ENCODE data around the gene ARMC7.

The ARMC7 gene

GRCh38 chr17:75078284-75079022 lies 31.3 kb upstream of the ARMC7 start:
- DNase-seq, result no peak

- DNase-seq, result no peak
Observed at GRCh38 chr17:75079023-75079373, 30.8 kb upstream of the ARMC7 start.

- no peak for DNase-seq
Observed at GRCh38 chr17:75081611-75082540, 27.9 kb upstream of the ARMC7 start.

GRCh38 chr17:75082683-75083082 lies 27.1 kb upstream of the ARMC7 start:
- DNase-seq, result no peak

- no peak for DNase-seq
Observed at GRCh38 chr17:75084039-75084660, 25.6 kb upstream of the ARMC7 start.

- no peak for DNase-seq
Observed at GRCh38 chr17:75086496-75087181, 23.1 kb upstream of the ARMC7 start.

- DNase-seq, result no peak
Observed at GRCh38 chr17:75087182-75087557, 22.6 kb upstream of the ARMC7 start.

- DNase-seq, result no peak
Observed at GRCh38 chr17:75087558-75088453, 22.0 kb upstream of the ARMC7 start, which contains the start of gene SLC16A5. TSS of gene SLC16A5 (plus strand) at chr17:75087954. CDS start at chr17:75093637, 5,683 bp downstream.

GRCh38 chr17:75088465-75089417 lies 21.0 kb upstream of the ARMC7 start:
- no peak for DNase-seq

GRCh38 chr17:75090871-75091854 lies 18.6 kb upstream of the ARMC7 start:
- DNase-seq, result no peak

GRCh38 chr17:75091855-75092327 lies 17.9 kb upstream of the ARMC7 start:
- DNase-seq, result no peak

GRCh38 chr17:75093548-75094158 lies 16.1 kb upstream of the ARMC7 start:
- no peak for DNase-seq

- DNase-seq, result no peak
Observed at GRCh38 chr17:75094871-75095399, 14.8 kb upstream of the ARMC7 start.

- no peak for DNase-seq
Observed at GRCh38 chr17:75096082-75096625, 13.6 kb upstream of the ARMC7 start.

GRCh38 chr17:75097865-75098264 lies 11.9 kb upstream of the ARMC7 start:
- DNase-seq, result no peak

- no peak for DNase-seq
Observed at GRCh38 chr17:75098861-75099260, 10.9 kb upstream of the ARMC7 start.

GRCh38 chr17:75099881-75100595 lies 9.7 kb upstream of the ARMC7 start:
- no peak for DNase-seq
